GM21576 (cell line): ENCODE measurements around the gene ABCC12.
"Not testable (repeated sequence)": the region's sequence is repeated elsewhere in the genome, so short reads cannot be mapped to it uniquely, and the experiment has no call there.

Experiments
- ATAC-seq: cut with Tn5 transposase; IDR thresholded peaks from one replicate; pipeline ENCODE4 v1.9.1; 2021; ENCODE audit warnings: mild to moderate bottlenecking, moderate library complexity; ENCODE audit not compliant: unreplicated experiment

The ABCC12 gene

GRCh38 chr16:48166617-48167016 is 10.8 kb upstream of the ABCC12 start:
- ATAC-seq = not testable (repeated sequence)

GRCh38 chr16:48165961-48166578 is 10.3 kb upstream of the ABCC12 start:
- ATAC-seq = no peak

- peak; percentile 62 for ATAC-seq
Observed at GRCh38 chr16:48164907-48165715, 9.3 kb upstream of the ABCC12 start.

GRCh38 chr16:48162839-48163410 is 7.1 kb upstream of the ABCC12 start:
- ATAC-seq = no peak

DNA sequence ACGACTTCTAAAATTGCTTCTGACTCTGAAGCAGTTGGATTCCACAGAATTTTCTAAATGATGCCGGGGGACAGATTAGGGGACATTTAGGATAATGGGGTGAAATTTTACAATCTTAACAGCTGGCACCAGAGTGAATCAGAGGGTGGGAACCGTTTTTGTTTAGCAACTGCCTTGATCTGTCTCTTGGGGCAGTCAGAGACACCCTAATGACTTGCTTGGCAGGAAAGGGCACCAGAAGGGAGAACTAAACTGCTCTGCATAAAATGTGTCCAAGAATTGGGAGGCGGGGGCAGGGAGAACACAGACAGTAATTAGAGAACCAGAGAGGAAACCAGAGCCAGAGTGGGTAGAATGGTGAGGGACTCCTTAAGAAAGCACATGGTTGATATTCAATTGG is 6.1 kb upstream of the ABCC12 start:
- no peak for ATAC-seq

DNA sequence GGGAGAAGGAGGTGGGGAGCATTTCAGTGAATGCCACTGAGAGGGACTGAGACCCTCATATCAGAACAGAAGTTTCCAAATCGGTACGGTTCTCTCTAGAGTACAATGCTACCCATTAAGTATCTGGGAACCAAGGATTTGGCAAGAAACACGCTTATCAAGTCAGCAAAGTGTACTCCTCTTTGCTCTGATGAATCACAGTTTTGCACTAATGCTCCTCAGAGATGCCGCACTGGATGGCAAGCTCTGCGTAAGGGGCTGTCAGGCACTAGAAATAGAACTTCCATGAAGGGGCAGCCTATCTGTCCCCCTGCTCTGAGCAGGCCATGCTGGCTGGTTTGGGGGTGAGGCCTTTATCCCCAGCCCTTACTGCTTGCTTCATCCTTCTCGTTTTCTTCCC is 4.8 kb upstream of the ABCC12 start:
- ATAC-seq = no peak

GRCh38 chr16:48158296-48158695 is 2.5 kb upstream of the ABCC12 start:
- ATAC-seq = peak; percentile 71

GRCh38 chr16:48157794-48158193 is 2.0 kb upstream of the ABCC12 start:
- peak; percentile 8 for ATAC-seq

DNA sequence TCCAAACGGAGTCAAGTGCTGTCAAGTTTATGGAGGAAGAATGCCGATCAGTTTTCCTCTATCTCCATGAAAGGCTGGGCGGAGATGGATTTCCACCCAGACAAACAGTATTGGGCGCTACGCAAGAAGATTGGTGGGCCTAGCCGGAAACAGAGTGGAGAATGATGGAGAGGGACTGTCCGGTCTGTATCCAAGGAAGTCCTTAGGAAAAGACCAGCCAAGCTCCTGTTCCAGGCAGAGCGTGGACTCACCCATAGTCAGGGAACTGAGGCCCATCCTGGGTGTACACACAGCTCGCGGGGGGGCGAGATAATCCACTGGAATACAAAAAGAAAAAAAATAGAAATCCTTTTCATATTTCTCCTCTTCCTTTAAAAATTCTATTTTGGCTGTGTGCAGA is 1.5 kb upstream of the ABCC12 start:
- no peak for ATAC-seq

DNA sequence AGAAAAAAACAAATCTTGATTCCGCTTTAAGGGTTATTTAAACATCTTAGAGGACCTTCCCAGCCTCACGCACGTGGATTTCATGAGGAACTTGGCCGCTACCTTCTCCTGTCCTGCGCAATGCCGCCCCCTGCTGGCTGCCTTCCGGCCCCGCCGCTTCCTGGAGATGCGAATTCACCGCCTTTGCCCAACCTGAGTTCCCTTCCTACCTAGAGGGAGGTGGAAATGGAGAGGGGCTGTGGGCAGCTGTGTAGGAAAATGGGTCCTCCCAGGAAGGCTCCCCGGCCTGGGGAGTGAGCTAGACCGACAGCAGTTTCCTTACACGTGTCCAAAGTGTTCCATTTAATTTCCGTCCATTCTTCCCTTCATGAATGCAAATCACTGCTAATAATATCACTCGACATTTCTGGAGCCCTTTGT is 1.0 kb upstream of the ABCC12 start:
- peak; percentile 47 for ATAC-seq

- ATAC-seq = no peak
Observed at GRCh38 chr16:48153774-48154173, 2.0 kb downstream of the ABCC12 start.

DNA sequence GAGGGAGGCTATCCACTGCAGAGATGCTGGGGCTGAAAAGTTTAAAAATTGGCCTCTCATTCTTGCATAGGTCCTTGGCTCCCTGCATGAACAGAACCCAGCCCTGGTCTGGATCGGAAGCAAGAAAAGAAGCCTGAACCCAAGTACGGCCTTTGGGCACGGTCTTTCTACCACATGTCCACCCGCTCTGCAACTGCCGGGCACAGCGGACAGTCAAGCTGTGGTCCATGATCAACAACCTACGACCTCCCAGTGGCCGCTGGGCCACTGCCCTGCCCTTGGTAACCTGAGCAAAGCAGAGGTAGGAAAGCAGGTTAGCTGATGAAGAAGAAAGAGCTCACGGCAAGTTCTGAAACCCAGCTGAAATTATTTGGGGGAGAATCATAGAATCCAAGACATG is 3.6 kb downstream of the ABCC12 start:
- ATAC-seq = no peak

- ATAC-seq = no peak
Observed at GRCh38 chr16:48150707-48151106, 5.1 kb downstream of the ABCC12 start.

GRCh38 chr16:48146710-48147109 is 9.1 kb downstream of the ABCC12 start:
- ATAC-seq = no peak

- no peak for ATAC-seq
Observed at GRCh38 chr16:48146131-48146530, 9.7 kb downstream of the ABCC12 start.

GRCh38 chr16:48143812-48144368 is 11.9 kb downstream of the ABCC12 start:
- no peak for ATAC-seq

GRCh38 chr16:48140821-48141220 is 15.0 kb downstream of the ABCC12 start:
- ATAC-seq = no peak

DNA sequence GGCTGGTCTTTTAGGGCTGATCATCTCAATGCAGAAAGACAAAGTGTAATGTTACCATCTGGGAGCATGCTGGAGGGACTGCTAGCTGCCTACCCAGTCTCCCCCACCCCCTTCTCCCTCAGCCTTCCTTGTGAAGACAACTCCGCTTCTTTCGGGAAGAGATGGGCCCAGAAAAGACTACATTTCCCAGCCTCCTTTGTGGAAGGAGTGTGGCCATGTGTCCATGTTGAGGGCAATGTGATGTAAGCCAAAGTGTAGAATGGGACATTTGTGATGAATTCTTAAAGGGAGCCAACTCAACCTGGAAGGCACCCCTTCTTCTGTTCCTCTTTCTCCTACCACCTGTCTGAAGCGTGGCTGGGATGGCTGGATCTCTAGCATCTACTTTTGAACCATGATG is 16.3 kb downstream of the ABCC12 start:
- ATAC-seq = no peak

- ATAC-seq = no peak
Observed at GRCh38 chr16:48138543-48138942, 17.2 kb downstream of the ABCC12 start.

DNA sequence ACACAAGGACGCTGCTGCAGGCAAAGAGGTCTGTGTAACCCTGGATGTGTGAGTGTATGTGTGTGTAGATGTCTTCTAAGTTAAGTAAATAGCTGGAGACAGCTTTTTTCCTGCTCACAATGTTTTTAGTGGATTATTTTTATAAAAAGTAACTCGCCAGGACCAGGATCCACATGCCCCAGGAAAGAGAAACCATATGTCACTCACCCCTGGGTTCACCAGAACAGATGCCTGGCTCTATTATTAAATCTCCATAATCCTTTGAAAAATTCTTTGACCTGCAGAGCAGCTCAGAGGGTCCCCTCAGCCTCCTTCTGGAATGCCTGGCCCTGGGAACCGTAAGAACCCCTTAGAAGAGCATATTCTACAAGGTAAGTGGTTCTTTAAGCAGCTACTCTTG is 18.0 kb downstream of the ABCC12 start:
- ATAC-seq = no peak

DNA sequence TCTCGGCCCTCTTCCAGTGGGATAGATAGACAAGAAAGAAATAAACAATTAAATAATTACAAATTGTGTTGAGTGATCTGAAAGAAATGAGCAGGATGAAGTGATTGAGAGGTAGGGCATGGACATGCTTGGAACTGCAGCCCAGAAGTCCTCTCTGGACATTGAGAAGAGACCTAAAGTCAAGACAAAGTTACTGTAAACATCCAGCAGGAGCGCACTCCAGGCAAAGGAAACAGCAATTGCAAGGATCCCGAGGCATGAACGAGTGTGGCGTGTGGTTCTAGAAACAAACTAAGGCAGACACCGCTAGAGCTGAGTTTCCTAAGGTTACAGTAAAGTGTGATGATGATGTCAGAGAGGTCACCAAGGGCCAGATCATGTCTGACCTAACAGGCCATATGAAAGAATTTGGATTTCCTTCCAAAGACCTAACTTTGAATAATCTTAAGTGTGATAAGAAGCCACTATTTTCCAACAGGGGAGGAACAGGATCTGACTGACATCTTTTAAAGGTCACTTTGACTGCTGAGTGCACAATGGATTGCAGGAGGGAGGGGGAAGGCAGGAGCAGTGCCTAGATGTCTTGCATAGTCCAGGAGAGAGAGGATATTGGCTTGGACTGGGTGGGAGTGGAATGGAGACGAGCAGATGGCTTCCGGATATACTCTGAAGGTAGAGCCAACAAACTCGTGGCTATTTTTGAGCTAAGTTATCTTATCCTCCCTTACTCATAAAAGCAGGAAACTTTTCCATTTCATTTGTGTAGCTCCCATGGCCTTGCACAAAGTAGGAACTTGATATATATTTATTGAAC is 19.0 kb downstream of the ABCC12 start:
- no peak for ATAC-seq
